Measurements from ENCODE around the gene RAPSN. TPM values are rescaled to one million over a fixed set of nuclear protein-coding genes. Genes with fewer than 3 reads are reported as not detected.
A peak's percentile ranks its signal among the peaks of the same experiment; 100 is the strongest.

The RAPSN gene
- total RNA-seq, 1 experiment from 2014 or later, result not detected

DNA sequence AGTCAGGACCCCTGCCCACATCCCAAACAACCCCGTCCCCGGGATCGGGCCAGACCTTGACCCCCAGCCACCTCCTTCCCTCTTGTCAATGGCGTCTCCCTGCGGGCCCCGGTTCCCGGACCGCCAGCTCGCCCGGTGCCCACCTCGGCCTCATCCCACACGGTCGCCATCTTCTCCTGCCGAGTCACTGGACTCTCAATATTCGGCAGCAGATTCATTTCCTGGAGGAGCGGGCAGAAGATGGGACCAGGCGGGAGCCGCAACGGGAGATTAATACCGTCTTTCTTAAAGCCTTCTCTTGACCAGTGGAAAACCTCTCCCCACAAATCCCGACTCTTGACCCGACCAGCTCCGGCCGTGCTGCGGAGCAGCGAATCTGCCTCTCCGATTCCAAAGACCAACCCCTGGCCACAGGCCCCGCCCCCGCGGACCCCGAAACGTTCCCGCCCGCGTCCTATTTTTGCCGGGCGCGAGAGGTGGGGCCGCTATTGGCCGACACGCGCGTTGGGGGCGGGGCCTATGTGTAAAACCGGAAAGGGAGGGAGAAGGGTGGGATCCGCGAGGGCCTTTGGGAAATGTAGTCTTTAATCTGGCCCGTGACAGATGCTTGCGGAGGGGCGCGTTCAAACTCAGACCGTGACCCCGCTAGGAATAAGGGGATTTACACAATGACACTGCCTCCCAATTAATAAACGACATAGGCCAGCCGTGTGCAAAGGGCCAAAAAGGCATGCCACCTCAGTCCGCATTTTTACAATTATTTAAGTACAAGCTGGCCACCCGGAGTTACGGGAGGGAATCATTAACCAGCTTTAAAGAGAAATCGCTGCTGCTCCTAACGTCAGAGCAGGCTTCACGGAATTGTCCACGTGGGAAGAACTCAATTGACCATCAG is 22.6 kb downstream of the RAPSN start, which contains the start of gene PSMC3:
Gene PSMC3, minus strand, starts transcription at position 378 of the 895 bp plus-strand sequence. Its CDS starts 160 bp downstream, at position 218.
- Histone ChIP-seq H3K9ac (ENCODE audit: low read length) (peak within 1 kb of the TSS; percentile 99), H3K27me3 (ENCODE audit: low read length) (no peaks in the 10 kb centered on the region), H3F3A (ENCODE audit: low read length, unreplicated experiment) (no peaks in the 10 kb centered on the region), H3K4me1 (ENCODE audit: insufficient read depth, low read length) (peaks cover 11% of the 10 kb centered on the region), H3K9me2 (replicated peaks; ENCODE audit: low read length) (no peaks in the 10 kb centered on the region), H3K4me3 (ENCODE audit: low read length) (peak within 1 kb of the TSS; percentile 97), H3K9me3 (ENCODE audit: low read length) (no peaks in the 10 kb centered on the region), H3K36me3 (ENCODE audit: low read depth, low read length) (peaks cover 26% of the 10 kb centered on the region; the same call in 1 of the 2 replicates), H3K4me2 (ENCODE audit: low read length) (peak within 1 kb of the TSS; percentile 94), H2AFZ (ENCODE audit: low read length) (peak within 1 kb of the TSS; percentile 95), H3K27ac (ENCODE audit: low read length) (peak within 1 kb of the TSS; percentile 83), H3K79me2 (ENCODE audit: low read length) (peaks cover 31% of the 10 kb centered on the region), H4K20me1 (ENCODE audit: low read length) (no peaks in the 10 kb centered on the region)
- DNase-seq, result peak; percentile 95
- BruUV-seq (replicated peaks), result no TSS peak
- TF ChIP-seq EZH2 (IDR thresholded peaks at IDR 0.05; ENCODE audit: low read length, unreplicated experiment), result no peak
- ATAC-seq, result peak; percentile 89
- ChIA-PET CTCF (interaction anchor here (0.6 kb wide), 1 partner anchor 28 kb away, joined by 5 read pairs; no protein-coding TSS in a partner anchor), POLR2A (ENCODE audit: unreplicated experiment) (no interaction called here)
- intact Hi-C loops (cut with micrococcal nuclease), result no loop called here

DNA sequence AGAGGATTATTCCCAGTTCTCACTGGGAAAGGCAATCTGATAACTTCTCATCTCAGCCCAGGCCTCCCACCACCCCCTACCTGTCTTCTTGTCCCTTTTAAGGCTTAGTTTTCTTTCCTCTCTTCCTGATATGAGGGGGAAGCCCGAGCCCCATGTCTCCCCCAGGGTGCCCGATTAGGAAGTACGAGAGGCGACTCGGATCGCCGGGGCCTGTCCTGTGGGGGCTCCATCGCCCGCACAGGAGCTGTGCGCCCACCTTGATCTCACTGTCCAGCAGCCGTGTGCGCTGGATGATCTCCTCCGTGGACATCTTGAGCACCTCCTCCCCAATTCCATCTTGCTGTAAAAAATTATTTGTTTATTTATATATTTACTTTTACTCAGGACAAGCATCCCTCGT is 23.3 kb downstream of the RAPSN start:
- H3K4me3 ChIP-seq (ENCODE audit: low read length), result peak overlapping the region; percentile 97
- no peak for DNase-seq
- no peak for TF ChIP-seq CTCF (conservative IDR thresholded peaks at IDR 0.05; ENCODE audit: low read depth, low read length)
- TF ChIP-seq EZH2 (IDR thresholded peaks at IDR 0.05; ENCODE audit: low read length, unreplicated experiment), result no peak
- TF ChIP-seq EZH2phosphoT487 (IDR thresholded peaks at IDR 0.05; ENCODE audit: borderline replicate concordance, low read length), result no peak
- ATAC-seq, result no peak
- ChIA-PET CTCF (no interaction called here), POLR2A (ENCODE audit: unreplicated experiment) (no interaction called here)
- H3F3A ChIP-seq (ENCODE audit: low read length, unreplicated experiment), result no peaks in the 10 kb centered on the region
- no peaks in the 10 kb centered on the region for H3K9me2 ChIP-seq (replicated peaks; ENCODE audit: low read length)
- no peaks in the 10 kb centered on the region for H3K27me3 ChIP-seq (ENCODE audit: low read length)
- intact Hi-C loops (cut with micrococcal nuclease), result no loop called here
- BruUV-seq (replicated peaks), result TSS peak; percentile 70
- peak overlapping the region; percentile 94 for H3K4me2 ChIP-seq (ENCODE audit: low read length)
- H3K9ac ChIP-seq (ENCODE audit: low read length), result peak overlapping the region; percentile 99
- peak overlapping the region; percentile 83 for H3K27ac ChIP-seq (ENCODE audit: low read length)
- H3K4me1 ChIP-seq (ENCODE audit: insufficient read depth, low read length), result peaks cover 11% of the 10 kb centered on the region
- H4K20me1 ChIP-seq (ENCODE audit: low read length), result no peaks in the 10 kb centered on the region
- peaks cover 30% of the 10 kb centered on the region; the same call in 1 of the 2 replicates for H3K36me3 ChIP-seq (ENCODE audit: low read depth, low read length)
- peak overlapping the region; percentile 95 for H2AFZ ChIP-seq (ENCODE audit: low read length)
- H3K79me2 ChIP-seq (ENCODE audit: low read length), result peaks cover 31% of the 10 kb centered on the region
- no peaks in the 10 kb centered on the region for H3K9me3 ChIP-seq (ENCODE audit: low read length)

DNA sequence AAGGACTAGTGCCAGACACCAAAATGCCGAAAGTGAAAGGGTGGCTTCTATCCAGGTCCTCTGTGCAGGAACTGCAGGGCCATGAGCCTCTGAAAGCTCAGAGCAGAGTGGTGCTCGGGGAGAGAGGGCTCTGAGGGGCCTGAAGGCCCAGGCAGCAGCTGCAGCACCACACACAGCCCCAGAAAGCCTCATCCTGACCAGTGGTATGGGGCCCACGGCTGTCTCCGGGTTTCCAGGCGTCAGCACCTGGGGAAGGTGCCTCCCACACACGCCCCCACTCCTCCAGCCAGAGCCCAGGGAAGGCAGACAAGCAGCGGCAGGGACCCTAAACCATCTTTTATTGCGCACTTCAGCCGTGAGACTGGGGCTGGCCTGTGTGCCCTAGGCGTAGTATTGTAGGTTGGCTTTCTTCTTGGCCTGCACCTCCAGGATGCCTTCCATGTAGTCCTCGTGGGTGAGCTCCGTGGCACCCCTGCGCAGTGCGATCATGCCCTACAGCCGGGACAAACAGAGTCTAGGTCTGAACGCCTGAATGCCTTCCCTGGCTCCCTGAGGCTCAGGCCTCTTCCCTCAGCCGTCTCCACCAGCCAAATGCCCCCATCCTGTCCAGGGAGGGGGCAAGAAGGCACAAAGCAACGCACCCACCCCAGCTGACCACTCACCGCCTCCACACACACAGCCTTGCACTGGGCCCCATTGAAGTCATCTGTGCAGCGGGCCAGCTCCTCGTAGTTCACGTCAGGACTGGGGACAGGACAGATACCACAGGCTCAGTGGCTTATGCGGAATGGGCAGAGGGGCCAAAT is 30.3 kb downstream of the RAPSN start:
- Histone ChIP-seq H3F3A (ENCODE audit: low read length, unreplicated experiment) (peaks cover 3% of the 10 kb centered on the region), H3K27me3 (ENCODE audit: low read length) (no peaks in the 10 kb centered on the region), H2AFZ (ENCODE audit: low read length) (no peak overlapping the region), H3K9me2 (replicated peaks; ENCODE audit: low read length) (no peaks in the 10 kb centered on the region), H3K9ac (ENCODE audit: low read length) (no peak overlapping the region), H3K4me1 (ENCODE audit: insufficient read depth, low read length) (peaks cover 19% of the 10 kb centered on the region), H3K79me2 (ENCODE audit: low read length) (peaks cover 6% of the 10 kb centered on the region; the same call in 1 of the 2 replicates), H3K4me3 (ENCODE audit: low read length) (no peak overlapping the region), H4K20me1 (ENCODE audit: low read length) (peaks cover 9% of the 10 kb centered on the region; the same call in 1 of the 2 replicates), H3K4me2 (ENCODE audit: low read length) (no peak overlapping the region), H3K9me3 (ENCODE audit: low read length) (no peaks in the 10 kb centered on the region), H3K27ac (ENCODE audit: low read length) (no peak overlapping the region), H3K36me3 (ENCODE audit: low read depth, low read length) (peaks cover 33% of the 10 kb centered on the region; the same call in 1 of the 2 replicates)
- ChIA-PET POLR2A (ENCODE audit: unreplicated experiment) (no interaction called here), CTCF (no interaction called here)
- intact Hi-C loops (cut with micrococcal nuclease), result no loop called here
- BruUV-seq (replicated peaks), result no TSS peak
- no peak for ATAC-seq
- no peak for DNase-seq
- TF ChIP-seq EZH2 (IDR thresholded peaks at IDR 0.05; ENCODE audit: low read length, unreplicated experiment), result no peak
- TF ChIP-seq CTCF (conservative IDR thresholded peaks at IDR 0.05; ENCODE audit: low read depth, low read length), result no peak
- TF ChIP-seq EZH2phosphoT487 (IDR thresholded peaks at IDR 0.05; ENCODE audit: borderline replicate concordance, low read length), result no peak
